Measurements from ENCODE around the gene IL4I1.

- TF ChIP-seq POLR2A (IDR thresholded peaks at IDR 0.05) (no peak), CTCF (IDR thresholded peaks at IDR 0.05 in 4 of 5, conservative IDR thresholded peaks at IDR 0.05 in 1 of 5) (no peak)
Measured at GRCh38 chr19:49860336-49861102, 36.2 kb downstream of the IL4I1 start.
